Stimulated activated CD8-positive, alpha-beta memory T cell treated with anti-CD3 and anti-CD28 coated beads, Interleukin-2, amount 100 ng/mL, for 48 hours (primary cell): ENCODE measurements around the gene SRMS.
"Not testable (repeated sequence)": the region's sequence is repeated elsewhere in the genome, so short reads cannot be mapped to it uniquely, and the experiment has no call there.

Experiments
- DNase-seq, 2 donors: peaks; one replicate each; pipeline ENCODE4 v3.0.0-alpha.2; 2020; ENCODE audit warnings: low read depth in 2 of 2

SRMS gene

GRCh38 chr20:63522091-63522868 lies 25.3 kb downstream of the SRMS start:
- DNase-seq: no peak

GRCh38 chr20:63521602-63522001 lies 25.9 kb downstream of the SRMS start:
- no peak for DNase-seq

GRCh38 chr20:63520934-63521601 lies 26.5 kb downstream of the SRMS start:
- peak; percentile 50 to 59 for DNase-seq

GRCh38 chr20:63520504-63520933 lies 27.0 kb downstream of the SRMS start, which contains the start of gene PPDPF:
TSS of gene PPDPF (plus strand) at chr20:63520765. CDS start at chr20:63521309, 544 bp downstream.
- DNase-seq: peak; percentile 66 to 76

GRCh38 chr20:63519668-63520503 lies 27.7 kb downstream of the SRMS start:
- DNase-seq: peak; percentile 49 to 51

GRCh38 chr20:63518946-63519667 lies 28.4 kb downstream of the SRMS start:
- DNase-seq: no peak

GRCh38 chr20:63518351-63518861 lies 29.1 kb downstream of the SRMS start:
- no peak for DNase-seq

GRCh38 chr20:63517376-63518309 lies 29.9 kb downstream of the SRMS start:
- DNase-seq: no peak

- not testable (repeated sequence) for DNase-seq
Observed at GRCh38 chr20:63514520-63514919, 33.0 kb downstream of the SRMS start.

- no peak for DNase-seq
Observed at GRCh38 chr20:63513207-63513606, 34.3 kb downstream of the SRMS start.

GRCh38 chr20:63509088-63509564 lies 38.4 kb downstream of the SRMS start:
- no peak for DNase-seq

GRCh38 chr20:63508072-63508768 lies 39.3 kb downstream of the SRMS start:
- DNase-seq: no peak

- no peak for DNase-seq
Observed at GRCh38 chr20:63507083-63507743, 40.3 kb downstream of the SRMS start.

- DNase-seq: no peak
Observed at GRCh38 chr20:63505723-63506122, 41.8 kb downstream of the SRMS start.

- no peak for DNase-seq
Observed at GRCh38 chr20:63505281-63505680, 42.3 kb downstream of the SRMS start.

- DNase-seq: no peak
Observed at GRCh38 chr20:63504642-63505041, 42.9 kb downstream of the SRMS start.

- DNase-seq: no peak
Observed at GRCh38 chr20:63503524-63503923, 44.0 kb downstream of the SRMS start.

- DNase-seq: no peak
Observed at GRCh38 chr20:63502671-63503172, 44.8 kb downstream of the SRMS start.
